ENCODE data around the gene ENPEP. TPM values are rescaled to one million over a fixed set of nuclear protein-coding genes. Genes with fewer than 3 reads are reported as not detected.

ENPEP gene
- total and polyA plus RNA-seq, 10 of the 15 experiments (the other 5 are each of a cell fraction or from before 2014, with no cell fraction given), result 0.03 TPM; not detected in 9

DNA sequence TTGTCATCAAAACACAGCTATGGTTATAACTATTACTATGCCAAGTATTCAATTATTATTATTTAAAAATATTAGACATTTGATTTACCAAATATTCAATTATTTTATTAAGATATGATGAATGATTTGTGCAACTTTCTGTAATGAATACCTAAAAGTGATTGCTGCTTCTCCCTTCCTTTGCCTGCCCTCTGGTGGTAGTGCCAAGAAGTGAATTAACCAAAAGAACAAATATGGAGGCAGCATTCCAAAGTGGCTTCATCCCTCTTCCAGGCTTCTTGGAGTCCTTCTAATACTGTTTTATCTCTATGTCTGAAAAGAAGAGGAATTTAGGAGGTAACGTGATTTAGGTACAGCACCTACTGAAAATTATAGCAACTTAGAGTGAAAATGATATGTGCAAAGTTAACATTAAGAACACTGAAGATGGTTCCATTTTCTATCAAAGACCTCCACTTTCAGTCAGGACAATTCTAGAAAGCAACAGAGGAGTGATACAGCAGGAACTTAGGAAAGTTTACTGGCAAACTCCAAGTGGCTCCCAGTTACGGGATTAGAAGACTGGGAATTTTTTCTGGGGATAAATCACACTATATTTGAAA is 43.0 kb downstream of the ENPEP start (continued):
- TF ChIP-seq, protein P1, sequence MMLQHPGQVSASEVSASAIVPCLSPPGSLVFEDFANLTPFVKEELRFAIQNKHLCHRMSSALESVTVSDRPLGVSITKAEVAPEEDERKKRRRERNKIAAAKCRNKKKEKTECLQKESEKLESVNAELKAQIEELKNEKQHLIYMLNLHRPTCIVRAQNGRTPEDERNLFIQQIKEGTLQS (IDR thresholded peaks at IDR 0.05; ENCODE audit: borderline replicate concordance, extremely low read depth, low read depth, low read length), result no peak
- TF ChIP-seq WRNIP1 (IDR thresholded peaks at IDR 0.05; ENCODE audit: borderline replicate concordance, low read depth, low read length), result no peak
- TF ChIP-seq, protein P2, sequence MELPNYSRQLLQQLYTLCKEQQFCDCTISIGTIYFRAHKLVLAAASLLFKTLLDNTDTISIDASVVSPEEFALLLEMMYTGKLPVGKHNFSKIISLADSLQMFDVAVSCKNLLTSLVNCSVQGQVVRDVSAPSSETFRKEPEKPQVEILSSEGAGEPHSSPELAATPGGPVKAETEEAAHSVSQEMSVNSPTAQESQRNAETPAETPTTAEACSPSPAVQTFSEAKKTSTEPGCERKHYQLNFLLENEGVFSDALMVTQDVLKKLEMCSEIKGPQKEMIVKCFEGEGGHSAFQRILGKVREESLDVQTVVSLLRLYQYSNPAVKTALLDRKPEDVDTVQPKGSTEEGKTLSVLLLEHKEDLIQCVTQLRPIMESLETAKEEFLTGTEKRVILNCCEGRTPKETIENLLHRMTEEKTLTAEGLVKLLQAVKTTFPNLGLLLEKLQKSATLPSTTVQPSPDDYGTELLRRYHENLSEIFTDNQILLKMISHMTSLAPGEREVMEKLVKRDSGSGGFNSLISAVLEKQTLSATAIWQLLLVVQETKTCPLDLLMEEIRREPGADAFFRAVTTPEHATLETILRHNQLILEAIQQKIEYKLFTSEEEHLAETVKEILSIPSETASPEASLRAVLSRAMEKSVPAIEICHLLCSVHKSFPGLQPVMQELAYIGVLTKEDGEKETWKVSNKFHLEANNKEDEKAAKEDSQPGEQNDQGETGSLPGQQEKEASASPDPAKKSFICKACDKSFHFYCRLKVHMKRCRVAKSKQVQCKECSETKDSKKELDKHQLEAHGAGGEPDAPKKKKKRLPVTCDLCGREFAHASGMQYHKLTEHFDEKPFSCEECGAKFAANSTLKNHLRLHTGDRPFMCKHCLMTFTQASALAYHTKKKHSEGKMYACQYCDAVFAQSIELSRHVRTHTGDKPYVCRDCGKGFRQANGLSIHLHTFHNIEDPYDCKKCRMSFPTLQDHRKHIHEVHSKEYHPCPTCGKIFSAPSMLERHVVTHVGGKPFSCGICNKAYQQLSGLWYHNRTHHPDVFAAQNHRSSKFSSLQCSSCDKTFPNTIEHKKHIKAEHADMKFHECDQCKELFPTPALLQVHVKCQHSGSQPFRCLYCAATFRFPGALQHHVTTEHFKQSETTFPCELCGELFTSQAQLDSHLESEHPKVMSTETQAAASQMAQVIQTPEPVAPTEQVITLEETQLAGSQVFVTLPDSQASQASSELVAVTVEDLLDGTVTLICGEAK (IDR thresholded peaks at IDR 0.05; ENCODE audit: borderline replicate concordance), result no peak
- TF ChIP-seq, protein P3, sequence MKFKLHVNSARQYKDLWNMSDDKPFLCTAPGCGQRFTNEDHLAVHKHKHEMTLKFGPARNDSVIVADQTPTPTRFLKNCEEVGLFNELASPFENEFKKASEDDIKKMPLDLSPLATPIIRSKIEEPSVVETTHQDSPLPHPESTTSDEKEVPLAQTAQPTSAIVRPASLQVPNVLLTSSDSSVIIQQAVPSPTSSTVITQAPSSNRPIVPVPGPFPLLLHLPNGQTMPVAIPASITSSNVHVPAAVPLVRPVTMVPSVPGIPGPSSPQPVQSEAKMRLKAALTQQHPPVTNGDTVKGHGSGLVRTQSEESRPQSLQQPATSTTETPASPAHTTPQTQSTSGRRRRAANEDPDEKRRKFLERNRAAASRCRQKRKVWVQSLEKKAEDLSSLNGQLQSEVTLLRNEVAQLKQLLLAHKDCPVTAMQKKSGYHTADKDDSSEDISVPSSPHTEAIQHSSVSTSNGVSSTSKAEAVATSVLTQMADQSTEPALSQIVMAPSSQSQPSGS (IDR thresholded peaks at IDR 0.05; ENCODE audit: low read length), result no peak
- TF ChIP-seq IKZF2 (IDR thresholded peaks at IDR 0.05), result no peak
- TF ChIP-seq ZNF207 (IDR thresholded peaks at IDR 0.05; ENCODE audit: borderline replicate concordance), result no peak
- no peak for TF ChIP-seq KLF5 (IDR thresholded peaks at IDR 0.05; ENCODE audit: partially characterized antibody)

Measured in GM12878 (cell line).